Omental fat pad (tissue), 4 donors: ENCODE results near the gene INPP4B. TPM values are rescaled to one million over a fixed set of nuclear protein-coding genes. Genes with fewer than 3 reads are reported as not detected.

ENCODE experiments used
- ATAC-seq: fragments of 150-250 bp; one replicate; pipeline ENCODE4 v1.9.1; 2016; ENCODE audit warnings: mild to moderate bottlenecking, moderate library complexity; ENCODE audit not compliant: low FRiP score
- DNase-seq: peaks from one replicate; pipeline ENCODE4 v3.0.0-alpha.2; 2019; ENCODE audit warnings: low spot score
- CTCF ChIP-seq, 3 donors: fragments of 450-650 bp; IDR thresholded peaks; one replicate each; pipeline ENCODE4 v1.5.1; 2016 to 2017; ENCODE audit warnings: antibody characterized with exemption in 3 of 3, mild to moderate bottlenecking in 3 of 3, moderate library complexity in 2 of 3
- total RNA-seq, 4 donors: library from RNA; depleted of rRNA; stranded (reverse); fragments of >200 nt; gene quantifications; one replicate each; pipeline ENCODE4 v1.1.0, GENCODE V29; 2016

Gene INPP4B
- total RNA-seq, 4 donors from 2014 or later, result 6.6 to 54.2 (median 14.2) TPM

GRCh38 chr4:142316913-142317312 is 529.2 kb downstream of the INPP4B start:
- no peak for DNase-seq
- no peak for ATAC-seq
- no peak for TF ChIP-seq CTCF (IDR thresholded peaks at IDR 0.05)

- ATAC-seq, result no peak
- DNase-seq, result no peak
- TF ChIP-seq CTCF (IDR thresholded peaks at IDR 0.05), result no peak
Observed at GRCh38 chr4:142316025-142316424, 530.1 kb downstream of the INPP4B start.

GRCh38 chr4:142314686-142315085 is 531.4 kb downstream of the INPP4B start:
- ATAC-seq (no peak), DNase-seq (no peak)
- no peak for TF ChIP-seq CTCF (IDR thresholded peaks at IDR 0.05)

- ATAC-seq, result no peak
- DNase-seq, result no peak
- no peak for TF ChIP-seq CTCF (IDR thresholded peaks at IDR 0.05)
Observed at GRCh38 chr4:142314247-142314646, 531.9 kb downstream of the INPP4B start.

GRCh38 chr4:142312391-142312790 is 533.7 kb downstream of the INPP4B start:
- ATAC-seq (no peak), DNase-seq (no peak)
- TF ChIP-seq CTCF (IDR thresholded peaks at IDR 0.05), result no peak

GRCh38 chr4:142311916-142312315 is 534.2 kb downstream of the INPP4B start:
- TF ChIP-seq CTCF (IDR thresholded peaks at IDR 0.05), result no peak
- no peak for ATAC-seq

GRCh38 chr4:142309772-142310171 is 536.3 kb downstream of the INPP4B start:
- no peak for TF ChIP-seq CTCF (IDR thresholded peaks at IDR 0.05)
- DNase-seq (no peak), ATAC-seq (no peak)

More at GRCh38 chr4:142311916-142312315, 534.2 kb downstream of the INPP4B start:
- no peak for DNase-seq
